ENCODE results near the gene NR5A2.
"Not testable (repeated sequence)": the region's sequence is repeated elsewhere in the genome, so short reads cannot be mapped to it uniquely, and the experiment has no call there.

Gene NR5A2

GRCh38 chr1:200157715-200158114, 130.2 kb downstream of the NR5A2 start:
- no peak for DNase-seq (ENCODE audit: low read depth in 1 of 2, low spot score in 1 of 2)

GRCh38 chr1:200161801-200162200, 134.3 kb downstream of the NR5A2 start:
- no peak for DNase-seq (ENCODE audit: low read depth in 1 of 2, low spot score in 1 of 2)

GRCh38 chr1:200162258-200162657, 134.7 kb downstream of the NR5A2 start:
- DNase-seq (ENCODE audit: low read depth in 1 of 2, low spot score in 1 of 2) = no peak

- no peak for DNase-seq (ENCODE audit: low read depth in 1 of 2, low spot score in 1 of 2)
Observed at GRCh38 chr1:200162877-200163276, 135.4 kb downstream of the NR5A2 start.

GRCh38 chr1:200163911-200164310, 136.4 kb downstream of the NR5A2 start:
- DNase-seq (ENCODE audit: low read depth in 1 of 2, low spot score in 1 of 2) = no peak

GRCh38 chr1:200165493-200166220, 138.1 kb downstream of the NR5A2 start:
- no peak for DNase-seq (ENCODE audit: low read depth in 1 of 2, low spot score in 1 of 2)

GRCh38 chr1:200166411-200166810, 138.9 kb downstream of the NR5A2 start:
- DNase-seq (ENCODE audit: low read depth in 1 of 2, low spot score in 1 of 2) = no peak

- no peak for DNase-seq (ENCODE audit: low read depth in 1 of 2, low spot score in 1 of 2)
Observed at GRCh38 chr1:200168926-200169325, 141.4 kb downstream of the NR5A2 start.

- no peak for DNase-seq (ENCODE audit: low read depth in 1 of 2, low spot score in 1 of 2)
Observed at GRCh38 chr1:200172311-200172710, 144.8 kb downstream of the NR5A2 start.

GRCh38 chr1:200173097-200173618, 145.6 kb downstream of the NR5A2 start:
- no peak for DNase-seq (ENCODE audit: low read depth in 1 of 2, low spot score in 1 of 2)

GRCh38 chr1:200174525-200175295, 147.2 kb downstream of the NR5A2 start:
- no peak for DNase-seq (ENCODE audit: low read depth in 1 of 2, low spot score in 1 of 2)

GRCh38 chr1:200176181-200176580, 148.7 kb downstream of the NR5A2 start:
- no peak for DNase-seq (ENCODE audit: low read depth in 1 of 2, low spot score in 1 of 2)

- no peak for DNase-seq (ENCODE audit: low read depth in 1 of 2, low spot score in 1 of 2)
Observed at GRCh38 chr1:200176798-200177197, 149.3 kb downstream of the NR5A2 start.

GRCh38 chr1:200178340-200178739, 150.8 kb downstream of the NR5A2 start:
- DNase-seq (ENCODE audit: low read depth in 1 of 2, low spot score in 1 of 2) = no peak

GRCh38 chr1:200179126-200179780, 151.7 kb downstream of the NR5A2 start:
- DNase-seq (ENCODE audit: low read depth in 1 of 2, low spot score in 1 of 2) = no peak

- no peak for DNase-seq (ENCODE audit: low read depth in 1 of 2, low spot score in 1 of 2)
Observed at GRCh38 chr1:200179781-200180160, 152.3 kb downstream of the NR5A2 start.

GRCh38 chr1:200180821-200181220, 153.3 kb downstream of the NR5A2 start:
- DNase-seq (ENCODE audit: low read depth in 1 of 2, low spot score in 1 of 2) = no peak

- DNase-seq (ENCODE audit: low read depth in 1 of 2, low spot score in 1 of 2) = no peak
Observed at GRCh38 chr1:200181861-200182260, 154.4 kb downstream of the NR5A2 start.

- no peak for DNase-seq (ENCODE audit: low read depth in 1 of 2, low spot score in 1 of 2)
Observed at GRCh38 chr1:200182701-200183100, 155.2 kb downstream of the NR5A2 start.

GRCh38 chr1:200183637-200184036, 156.1 kb downstream of the NR5A2 start:
- DNase-seq (ENCODE audit: low read depth in 1 of 2, low spot score in 1 of 2) = no peak

GRCh38 chr1:200184196-200184595, 156.7 kb downstream of the NR5A2 start:
- DNase-seq (ENCODE audit: low read depth in 1 of 2, low spot score in 1 of 2) = no peak

GRCh38 chr1:200185191-200185590, 157.7 kb downstream of the NR5A2 start:
- not testable (repeated sequence) for DNase-seq (ENCODE audit: low read depth in 1 of 2, low spot score in 1 of 2)

All from activated T-helper 1 cell treated with anti-CD3 and anti-CD28 coated beads, Interleukin-2, amount 50 U/mL, for 16 hours (primary cell).